ENCODE results near the gene GNAQ. TPM values are rescaled to one million over a fixed set of nuclear protein-coding genes. Genes with fewer than 3 reads are reported as not detected.
"Not testable (repeated sequence)": the region's sequence is repeated elsewhere in the genome, so short reads cannot be mapped to it uniquely, and the experiment has no call there.

The GNAQ gene
- total RNA-seq, 4 donors from 2014 or later = 18.1 to 35.1 (median 24.0) TPM

DNA sequence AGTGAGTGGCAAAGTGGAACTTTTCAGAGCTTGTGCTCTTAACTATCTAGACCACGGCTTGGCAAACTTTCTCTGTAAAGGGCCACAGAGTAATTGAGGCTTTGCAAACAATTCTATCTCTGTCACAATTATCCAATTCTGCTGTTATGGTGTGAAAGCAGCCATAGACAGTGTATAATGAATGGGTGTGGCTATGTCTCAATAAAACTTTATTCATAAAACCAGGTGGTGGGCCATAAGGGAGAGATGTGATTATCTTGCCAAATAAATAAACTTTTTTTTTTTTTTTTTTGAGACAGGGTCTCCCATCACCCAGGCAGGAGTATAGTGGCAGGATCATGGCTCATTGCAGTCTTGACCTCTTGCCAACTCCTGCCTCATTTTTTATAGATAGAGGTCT lies 304.8 kb downstream of the GNAQ start:
- DNase-seq = no peak
- WGBS, 2 donors = 75 to 92% methylated on average over 1 of the region's 1 CpG
- intact Hi-C loops (cut with DNase I) = no loop called here
- Histone ChIP-seq H3K4me3 (no peak overlapping the region), H3K27me3 (no peaks in the 10 kb centered on the region), H3K27ac (no peak overlapping the region), H3K36me3 (peaks cover 0 to 56% (median 4%) of the 10 kb centered on the region in 3 donors), H3K4me1 (no peaks in the 10 kb centered on the region), H3K9me3 (no peaks in the 10 kb centered on the region)
- TF ChIP-seq POLR2A (IDR thresholded peaks at IDR 0.05) = no peak
- TF ChIP-seq, protein P1, sequence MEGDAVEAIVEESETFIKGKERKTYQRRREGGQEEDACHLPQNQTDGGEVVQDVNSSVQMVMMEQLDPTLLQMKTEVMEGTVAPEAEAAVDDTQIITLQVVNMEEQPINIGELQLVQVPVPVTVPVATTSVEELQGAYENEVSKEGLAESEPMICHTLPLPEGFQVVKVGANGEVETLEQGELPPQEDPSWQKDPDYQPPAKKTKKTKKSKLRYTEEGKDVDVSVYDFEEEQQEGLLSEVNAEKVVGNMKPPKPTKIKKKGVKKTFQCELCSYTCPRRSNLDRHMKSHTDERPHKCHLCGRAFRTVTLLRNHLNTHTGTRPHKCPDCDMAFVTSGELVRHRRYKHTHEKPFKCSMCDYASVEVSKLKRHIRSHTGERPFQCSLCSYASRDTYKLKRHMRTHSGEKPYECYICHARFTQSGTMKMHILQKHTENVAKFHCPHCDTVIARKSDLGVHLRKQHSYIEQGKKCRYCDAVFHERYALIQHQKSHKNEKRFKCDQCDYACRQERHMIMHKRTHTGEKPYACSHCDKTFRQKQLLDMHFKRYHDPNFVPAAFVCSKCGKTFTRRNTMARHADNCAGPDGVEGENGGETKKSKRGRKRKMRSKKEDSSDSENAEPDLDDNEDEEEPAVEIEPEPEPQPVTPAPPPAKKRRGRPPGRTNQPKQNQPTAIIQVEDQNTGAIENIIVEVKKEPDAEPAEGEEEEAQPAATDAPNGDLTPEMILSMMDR (IDR thresholded peaks at IDR 0.05) = no peak

DNA sequence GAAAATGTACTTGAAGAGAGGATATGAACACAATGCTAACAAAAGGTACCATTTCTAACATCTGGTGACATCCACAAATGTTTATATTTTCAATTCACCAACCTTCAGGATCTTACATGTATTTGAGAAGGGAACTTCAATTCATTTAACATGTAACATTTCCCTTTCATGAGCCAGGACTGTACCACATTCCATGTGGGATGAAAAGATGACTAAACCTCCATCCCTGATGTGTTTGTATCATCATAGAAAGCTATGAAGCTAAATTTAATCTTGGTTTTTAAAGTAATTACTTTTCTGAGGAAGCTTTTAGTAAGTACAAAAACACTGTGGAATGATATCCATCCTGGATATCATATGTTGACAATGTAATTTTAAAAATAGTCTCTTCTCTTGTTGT lies 305.3 kb downstream of the GNAQ start:
- no peak overlapping the region for H3K27ac ChIP-seq
- H3K4me1 ChIP-seq = no peaks in the 10 kb centered on the region
- H3K9me3 ChIP-seq = no peaks in the 10 kb centered on the region
- no peak for TF ChIP-seq POLR2A (IDR thresholded peaks at IDR 0.05)
- TF ChIP-seq, protein P1 (IDR thresholded peaks at IDR 0.05) = no peak
- intact Hi-C loops (cut with DNase I) = no loop called here
- no peaks in the 10 kb centered on the region for H3K27me3 ChIP-seq
- no peak overlapping the region for H3K4me3 ChIP-seq
- H3K36me3 ChIP-seq = peaks cover 0 to 62% (median 4%) of the 10 kb centered on the region in 3 donors
- no peak for DNase-seq

DNA sequence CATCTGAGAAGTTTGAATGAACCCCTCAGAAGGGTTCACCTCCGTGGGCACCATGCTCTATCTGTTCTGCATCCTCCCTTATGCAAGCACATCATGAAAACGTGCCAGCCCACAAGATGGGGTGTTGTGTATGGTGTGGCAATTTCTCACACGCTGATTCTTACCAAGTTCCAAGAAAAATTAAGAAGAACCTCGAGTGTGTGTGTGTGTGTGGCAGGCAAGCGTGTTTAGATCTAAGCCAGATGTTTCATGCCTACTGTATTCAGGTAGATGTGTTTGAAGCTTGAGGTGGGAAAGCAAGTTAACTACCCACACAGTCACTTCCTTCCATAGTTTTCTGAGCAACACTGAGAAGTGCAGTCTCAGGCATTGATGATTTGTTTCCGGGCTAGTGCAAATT lies 305.8 kb downstream of the GNAQ start:
- intact Hi-C loops (cut with DNase I) = no loop called here
- H3K36me3 ChIP-seq = peaks cover 0 to 66% (median 4%) of the 10 kb centered on the region in 3 donors
- no peak overlapping the region for H3K4me3 ChIP-seq
- no peaks in the 10 kb centered on the region for H3K27me3 ChIP-seq
- TF ChIP-seq POLR2A (IDR thresholded peaks at IDR 0.05) = no peak
- TF ChIP-seq, protein P1 (IDR thresholded peaks at IDR 0.05) = no peak
- no peaks in the 10 kb centered on the region for H3K4me1 ChIP-seq
- WGBS, 2 donors = 75 to 78% methylated on average over 6 of the region's 6 CpGs
- DNase-seq = no peak
- H3K9me3 ChIP-seq = no peaks in the 10 kb centered on the region
- H3K27ac ChIP-seq = no peak overlapping the region

DNA sequence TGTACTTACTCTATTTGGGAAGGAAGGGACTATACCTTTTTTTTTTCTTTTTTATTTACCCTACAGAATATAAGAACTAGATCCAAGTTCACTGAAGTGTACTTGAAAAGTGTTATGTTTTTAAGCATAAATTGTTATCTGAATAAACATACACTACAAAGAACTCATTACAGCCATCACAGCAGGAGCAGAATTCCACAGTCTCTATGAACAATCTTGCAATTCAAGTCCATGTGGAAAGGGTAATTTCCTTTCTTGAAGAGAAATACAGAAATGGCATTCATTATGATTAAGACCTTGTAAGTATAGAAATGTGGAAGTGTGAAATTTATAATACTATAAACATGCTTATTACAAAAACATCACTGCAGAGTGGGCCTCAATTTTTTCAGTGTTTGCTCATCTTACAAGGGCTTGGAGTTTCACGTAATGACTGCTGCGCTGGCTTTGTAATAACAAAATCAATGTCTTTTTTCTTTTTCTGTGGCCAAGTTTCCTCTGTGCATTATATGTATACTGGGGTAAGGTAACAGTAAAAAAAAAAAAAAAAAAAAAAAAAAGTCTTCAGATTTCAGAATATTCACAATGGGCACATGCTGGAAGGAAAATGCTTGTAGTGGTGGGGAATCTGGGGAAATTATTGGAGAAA lies 306.4 kb downstream of the GNAQ start:
- H3K36me3 ChIP-seq = peaks cover 0 to 72% (median 4%) of the 10 kb centered on the region in 3 donors
- H3K27ac ChIP-seq = no peak overlapping the region
- DNase-seq = no peak
- no peak overlapping the region for H3K4me3 ChIP-seq
- intact Hi-C loops (cut with DNase I) = no loop called here
- H3K9me3 ChIP-seq = no peaks in the 10 kb centered on the region
- WGBS, 2 donors = 46 to 47% methylated on average over 2 of the region's 2 CpGs
- no peaks in the 10 kb centered on the region for H3K27me3 ChIP-seq
- TF ChIP-seq, protein P1 (IDR thresholded peaks at IDR 0.05) = no peak
- TF ChIP-seq POLR2A (IDR thresholded peaks at IDR 0.05) = no peak
- no peaks in the 10 kb centered on the region for H3K4me1 ChIP-seq

DNA sequence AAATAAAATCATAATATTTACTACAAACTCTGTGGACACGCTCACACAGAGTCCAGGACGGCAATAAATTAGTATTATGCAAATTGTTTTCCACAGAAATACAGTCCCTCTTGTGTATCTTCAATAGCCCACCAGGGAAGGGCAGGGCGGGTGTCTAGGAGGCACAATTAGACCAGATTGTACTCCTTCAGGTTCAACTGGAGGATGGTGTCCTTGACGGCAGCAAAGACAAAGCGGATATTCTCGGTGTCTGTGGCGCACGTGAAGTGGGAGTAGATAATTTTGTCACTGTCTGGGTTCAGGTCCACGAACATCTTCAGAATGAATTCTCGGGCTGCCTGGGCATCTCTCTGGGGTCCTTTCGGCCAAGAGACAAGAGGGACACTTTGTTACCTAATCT lies 310.5 kb downstream of the GNAQ start:
- Histone ChIP-seq H3K36me3 (peaks cover 0 to 48% (median 0%) of the 10 kb centered on the region in 3 donors), H3K4me1 (peaks cover 0 to 11% (median 0%) of the 10 kb centered on the region in 3 donors)
- intact Hi-C loops (cut with DNase I); H3K27me3 ChIP-seq; H3K9me3 ChIP-seq; H3K4me3 ChIP-seq; H3K27ac ChIP-seq; DNase-seq: not testable (repeated sequence)
- WGBS, 2 donors = 87 to 95% methylated on average over 11 of the region's 11 CpGs

DNA sequence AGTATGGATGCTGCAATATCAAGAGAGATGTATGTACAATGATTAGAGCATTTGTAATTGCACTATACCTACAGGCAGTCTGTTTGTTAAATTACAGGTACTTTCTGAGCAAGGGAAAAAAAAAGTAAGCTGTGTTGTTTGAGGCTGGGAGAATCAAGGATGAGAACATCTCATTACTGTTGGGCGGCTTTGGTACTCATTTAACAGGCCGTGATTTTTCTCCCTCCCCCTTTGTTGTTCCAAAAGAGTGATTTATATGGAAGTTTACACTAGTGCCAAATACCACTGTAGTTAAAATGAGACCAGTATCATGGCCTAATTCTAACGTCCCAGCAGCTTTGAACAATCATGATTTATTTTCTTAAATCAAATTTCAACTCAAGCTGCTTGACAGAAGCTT lies 312.3 kb downstream of the GNAQ start:
- Histone ChIP-seq H3K27me3 (no peaks in the 10 kb centered on the region), H3K27ac (peak overlapping the region in 1 of 4 donors; percentile 11), H3K4me3 (no peak overlapping the region), H3K36me3 (peaks cover 0 to 35% (median 0%) of the 10 kb centered on the region in 3 donors), H3K9me3 (no peaks in the 10 kb centered on the region), H3K4me1 (peaks cover 0 to 11% (median 0%) of the 10 kb centered on the region in 3 donors)
- no peak for TF ChIP-seq POLR2A (IDR thresholded peaks at IDR 0.05)
- TF ChIP-seq, protein P1 (IDR thresholded peaks at IDR 0.05) = no peak
- 66 to 75% methylated on average over 3 of the region's 3 CpGs for WGBS, 2 donors
- no peak for DNase-seq
- intact Hi-C loops (cut with DNase I) = no loop called here

DNA sequence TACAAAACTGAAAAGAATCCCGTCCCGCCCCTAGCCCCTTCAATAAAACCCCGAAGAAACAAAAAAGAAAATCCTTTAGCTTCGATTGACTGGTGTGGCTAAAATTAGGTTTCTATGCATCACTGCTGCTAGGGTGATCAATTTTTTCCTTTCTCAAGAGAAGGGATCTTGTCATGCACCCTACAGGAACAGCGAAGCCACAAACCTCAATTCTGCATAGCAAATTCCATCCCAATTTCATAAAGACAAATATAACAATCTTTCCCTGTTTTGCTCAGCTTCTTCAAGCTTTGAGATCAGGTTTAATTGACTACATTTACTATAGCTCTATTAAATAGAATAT lies 313.3 kb downstream of the GNAQ start:
- H3K27ac ChIP-seq = peak overlapping the region in 2 of 4 donors; percentile 25 to 30

DNA sequence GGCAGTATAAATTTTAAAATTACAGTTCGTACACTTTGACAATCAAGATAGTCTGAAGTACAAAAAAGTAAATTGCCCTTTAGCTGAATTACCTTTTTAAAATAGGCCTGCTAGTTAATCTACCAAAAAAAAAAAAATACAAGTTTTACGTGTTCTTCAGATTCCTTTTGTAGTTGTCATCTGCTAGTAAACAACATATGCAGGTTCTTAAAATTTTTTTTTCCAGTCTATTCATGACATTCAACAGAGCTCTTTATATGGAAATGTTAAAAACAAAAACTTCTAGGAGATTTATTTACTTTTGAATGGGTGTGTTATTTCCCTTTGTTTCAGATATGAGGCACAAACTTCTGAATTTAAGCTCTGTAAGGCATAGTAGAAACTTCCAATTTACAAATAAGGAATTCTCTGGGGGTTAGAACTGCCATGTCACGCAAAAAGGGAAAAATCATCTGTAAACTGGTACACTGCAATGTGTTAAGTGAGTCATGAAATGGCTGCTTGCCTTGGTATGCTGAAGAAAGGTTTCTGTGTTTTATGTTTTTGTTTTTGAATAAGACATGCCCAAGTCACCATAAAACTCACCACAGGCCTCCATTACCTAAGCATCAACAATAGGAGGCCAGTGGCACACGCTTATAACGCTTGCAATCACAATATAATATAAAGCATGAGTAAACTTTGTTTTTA lies 313.9 kb downstream of the GNAQ start:
- intact Hi-C loops (cut with DNase I); H3K4me3 ChIP-seq; H3K9me3 ChIP-seq; DNase-seq; H3K27me3 ChIP-seq: not testable (repeated sequence)
- Histone ChIP-seq H3K4me1 (peaks cover 0 to 11% (median 0%) of the 10 kb centered on the region in 3 donors), H3K27ac (peak overlapping the region in 2 of 4 donors; percentile 25 to 30), H3K36me3 (peaks cover 0 to 20% (median 0%) of the 10 kb centered on the region in 3 donors)
- 69 to 87% methylated on average over 5 of the region's 5 CpGs for WGBS, 2 donors

More for the DNA sequence above, 313.3 kb downstream of the GNAQ start:
- H3K4me1 ChIP-seq = peaks cover 0 to 11% (median 0%) of the 10 kb centered on the region in 3 donors
- H3K9me3 ChIP-seq; intact Hi-C loops (cut with DNase I); DNase-seq; H3K4me3 ChIP-seq; H3K27me3 ChIP-seq: not testable (repeated sequence)
- H3K36me3 ChIP-seq = peaks cover 0 to 25% (median 0%) of the 10 kb centered on the region in 3 donors
- WGBS, 2 donors = 48 to 59% methylated on average over 5 of the region's 5 CpGs
